B cell (primary cell): Measurements from ENCODE around the gene SMPX.

ENCODE experiments used
- EZH2 ChIP-seq: IDR thresholded peaks from 2 replicates; pipeline ENCODE4 v1.6.1; 2012; ENCODE audit warnings: borderline replicate concordance, low read depth, mild to moderate bottlenecking, moderate library complexity, low read length; ENCODE audit not compliant: insufficient read depth, poor library complexity, severe bottlenecking
- TF ChIP-seq, protein P1 (sequence below): fragments of 200-600 bp; IDR thresholded peaks from one replicate; pipeline ENCODE4 v1.8.0; 2022; ENCODE audit warnings: antibody characterized with exemption, mild to moderate bottlenecking

DNA sequence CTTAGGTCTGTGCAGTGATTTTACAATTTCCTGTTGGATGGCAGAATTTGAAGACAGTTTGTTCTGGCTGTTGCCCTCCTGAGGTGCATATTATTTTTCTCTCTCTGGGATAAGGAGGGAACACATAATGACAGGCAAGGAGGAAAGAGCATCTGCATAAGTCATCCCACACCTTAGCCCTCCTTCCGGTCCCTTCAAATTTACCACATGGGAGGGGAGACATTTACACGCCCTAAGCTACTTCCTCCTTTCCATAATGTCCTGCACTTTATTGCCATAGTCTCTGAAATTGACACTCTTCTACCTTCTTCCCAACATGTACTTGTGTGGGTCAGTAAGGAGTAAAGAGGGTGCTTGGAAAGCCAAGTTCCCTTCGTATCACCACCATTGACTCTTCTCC, 13.9 kb downstream of the SMPX start:
- TF ChIP-seq, protein P1, sequence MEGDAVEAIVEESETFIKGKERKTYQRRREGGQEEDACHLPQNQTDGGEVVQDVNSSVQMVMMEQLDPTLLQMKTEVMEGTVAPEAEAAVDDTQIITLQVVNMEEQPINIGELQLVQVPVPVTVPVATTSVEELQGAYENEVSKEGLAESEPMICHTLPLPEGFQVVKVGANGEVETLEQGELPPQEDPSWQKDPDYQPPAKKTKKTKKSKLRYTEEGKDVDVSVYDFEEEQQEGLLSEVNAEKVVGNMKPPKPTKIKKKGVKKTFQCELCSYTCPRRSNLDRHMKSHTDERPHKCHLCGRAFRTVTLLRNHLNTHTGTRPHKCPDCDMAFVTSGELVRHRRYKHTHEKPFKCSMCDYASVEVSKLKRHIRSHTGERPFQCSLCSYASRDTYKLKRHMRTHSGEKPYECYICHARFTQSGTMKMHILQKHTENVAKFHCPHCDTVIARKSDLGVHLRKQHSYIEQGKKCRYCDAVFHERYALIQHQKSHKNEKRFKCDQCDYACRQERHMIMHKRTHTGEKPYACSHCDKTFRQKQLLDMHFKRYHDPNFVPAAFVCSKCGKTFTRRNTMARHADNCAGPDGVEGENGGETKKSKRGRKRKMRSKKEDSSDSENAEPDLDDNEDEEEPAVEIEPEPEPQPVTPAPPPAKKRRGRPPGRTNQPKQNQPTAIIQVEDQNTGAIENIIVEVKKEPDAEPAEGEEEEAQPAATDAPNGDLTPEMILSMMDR: no peak
- no peak for TF ChIP-seq EZH2
